SU-DHL-6 (cell line): ENCODE results near the gene PYROXD2.

Source experiments
- CTCF ChIP-seq: fragments of 200-600 bp; sonication (generic); IDR thresholded peaks from one replicate; pipeline ENCODE4 v1.5.1; 2017; ENCODE audit warnings: antibody characterized with exemption, mild to moderate bottlenecking, low read length, moderate library complexity; ENCODE audit not compliant: insufficient read depth, poor library complexity, severe bottlenecking
- EZH2phosphoT487 ChIP-seq: fragments of 200-600 bp; sonication (generic), shearing (Covaris generic); conservative IDR thresholded peaks from 2 replicates; pipeline ENCODE4 v1.6.1; 2018; ENCODE audit warnings: mild to moderate bottlenecking, antibody characterized with exemption, low read length, moderate library complexity, mixed read lengths

GRCh38 chr10:98411768-98412167 lies 3.2 kb downstream of the PYROXD2 start:
- TF ChIP-seq CTCF (no peak), EZH2phosphoT487 (no peak)
